Measurements from ENCODE around the gene PAK1. TPM values are rescaled to one million over a fixed set of nuclear protein-coding genes. Genes with fewer than 3 reads are reported as not detected.

The PAK1 gene
- total RNA-seq, 1 donor from 2014 or later, result 39.8 TPM

DNA sequence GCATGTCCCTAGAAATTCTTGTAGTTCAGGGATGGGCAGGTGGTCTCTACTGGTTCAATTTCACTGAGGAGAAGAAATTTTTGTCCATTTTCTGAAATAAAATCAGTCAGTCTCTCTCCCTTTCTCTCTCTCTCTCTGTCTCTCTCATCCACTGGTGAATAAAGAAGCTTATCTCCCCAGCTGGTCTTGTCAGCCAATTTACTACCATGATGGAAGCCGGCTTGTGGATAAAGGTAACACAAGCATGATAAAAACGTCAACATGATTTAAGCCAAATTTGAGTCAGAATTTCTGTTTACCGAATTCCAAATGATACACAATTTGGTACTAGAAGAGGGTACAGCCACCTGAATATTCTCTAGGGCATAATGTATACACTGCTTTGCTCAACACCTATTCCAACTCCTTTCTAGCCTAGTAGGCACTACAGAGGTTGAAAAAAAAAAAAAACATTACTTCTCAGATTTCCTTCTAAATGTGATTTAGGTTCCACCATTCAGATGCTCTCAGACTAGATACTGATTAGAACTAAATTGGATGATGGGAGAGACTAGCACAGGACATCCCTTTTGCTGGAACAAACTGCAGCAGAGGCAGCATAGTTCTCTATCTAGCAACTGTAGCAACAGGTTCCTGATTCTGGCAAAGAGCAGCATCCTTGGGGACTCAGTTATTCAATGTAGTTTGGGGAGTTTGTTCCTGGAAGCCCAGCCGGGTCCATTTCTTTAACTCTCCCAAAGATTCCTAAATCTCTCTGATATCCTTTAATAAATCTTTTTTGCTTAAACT, 18.8 kb downstream of the PAK1 start:
- no peak overlapping the region for H3K27ac ChIP-seq
- TF ChIP-seq, protein P1, sequence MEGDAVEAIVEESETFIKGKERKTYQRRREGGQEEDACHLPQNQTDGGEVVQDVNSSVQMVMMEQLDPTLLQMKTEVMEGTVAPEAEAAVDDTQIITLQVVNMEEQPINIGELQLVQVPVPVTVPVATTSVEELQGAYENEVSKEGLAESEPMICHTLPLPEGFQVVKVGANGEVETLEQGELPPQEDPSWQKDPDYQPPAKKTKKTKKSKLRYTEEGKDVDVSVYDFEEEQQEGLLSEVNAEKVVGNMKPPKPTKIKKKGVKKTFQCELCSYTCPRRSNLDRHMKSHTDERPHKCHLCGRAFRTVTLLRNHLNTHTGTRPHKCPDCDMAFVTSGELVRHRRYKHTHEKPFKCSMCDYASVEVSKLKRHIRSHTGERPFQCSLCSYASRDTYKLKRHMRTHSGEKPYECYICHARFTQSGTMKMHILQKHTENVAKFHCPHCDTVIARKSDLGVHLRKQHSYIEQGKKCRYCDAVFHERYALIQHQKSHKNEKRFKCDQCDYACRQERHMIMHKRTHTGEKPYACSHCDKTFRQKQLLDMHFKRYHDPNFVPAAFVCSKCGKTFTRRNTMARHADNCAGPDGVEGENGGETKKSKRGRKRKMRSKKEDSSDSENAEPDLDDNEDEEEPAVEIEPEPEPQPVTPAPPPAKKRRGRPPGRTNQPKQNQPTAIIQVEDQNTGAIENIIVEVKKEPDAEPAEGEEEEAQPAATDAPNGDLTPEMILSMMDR (IDR thresholded peaks at IDR 0.05), result no peak
- H3K36me3 ChIP-seq, result no peaks in the 10 kb centered on the region
- intact Hi-C loops (cut with DNase I), result no loop called here
- no peaks in the 10 kb centered on the region for H3K27me3 ChIP-seq
- DNase-seq (ENCODE audit: low spot score in 2 of 2), result no peak
- H3K9me3 ChIP-seq, result no peaks in the 10 kb centered on the region
- no peaks in the 10 kb centered on the region for H3K4me1 ChIP-seq
- no peak overlapping the region for H3K4me3 ChIP-seq

DNA sequence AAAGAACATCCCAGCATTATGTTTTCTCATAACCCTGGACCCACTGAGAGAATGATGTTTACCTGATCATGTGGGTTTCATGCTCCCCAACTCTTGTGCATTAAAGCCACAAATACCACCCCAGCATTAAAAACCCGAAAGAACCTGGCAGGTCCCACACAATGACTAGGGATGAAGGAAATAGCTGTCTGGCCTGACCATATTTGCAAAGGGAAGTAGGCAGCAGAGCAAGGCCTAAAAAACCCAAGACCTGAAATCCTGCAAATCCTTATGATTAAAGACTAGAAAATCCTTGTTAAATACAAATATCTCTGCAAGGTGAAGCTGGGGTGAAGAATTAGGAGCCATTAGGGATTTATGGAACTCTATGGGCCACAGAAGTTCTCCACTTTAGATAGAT, 23.7 kb downstream of the PAK1 start:
- H3K27ac ChIP-seq, result no peak overlapping the region
- H3K4me1 ChIP-seq, result no peaks in the 10 kb centered on the region
- no peak overlapping the region for H3K4me3 ChIP-seq
- no peaks in the 10 kb centered on the region for H3K36me3 ChIP-seq
- H3K9me3 ChIP-seq, result no peaks in the 10 kb centered on the region
- no peaks in the 10 kb centered on the region for H3K27me3 ChIP-seq
- no peak for DNase-seq (ENCODE audit: low spot score in 2 of 2)
- intact Hi-C loops (cut with DNase I), result no loop called here
- TF ChIP-seq, protein P1 (IDR thresholded peaks at IDR 0.05), result no peak

DNA sequence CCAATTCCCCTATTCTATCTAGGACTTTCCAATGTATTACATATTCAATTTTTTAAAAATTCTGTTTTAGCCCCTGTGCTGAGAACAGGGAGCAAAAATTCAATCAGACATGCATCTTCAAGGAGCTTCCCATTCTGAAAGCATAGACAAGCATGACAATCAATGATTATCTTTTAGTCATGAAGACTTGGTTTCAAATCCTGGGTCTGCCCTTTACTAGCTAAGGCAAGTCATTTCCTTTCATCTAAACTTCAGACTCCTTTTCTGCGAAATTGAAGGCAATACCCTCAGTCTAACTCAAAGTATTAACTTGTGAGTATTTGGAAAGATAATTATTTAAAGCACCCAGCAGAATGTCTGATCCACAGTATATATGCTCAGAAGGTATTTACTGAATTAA, 24.1 kb downstream of the PAK1 start:
- H3K4me1 ChIP-seq, result no peaks in the 10 kb centered on the region
- H3K27me3 ChIP-seq, result no peaks in the 10 kb centered on the region
- no peak for DNase-seq (ENCODE audit: low spot score in 2 of 2)
- intact Hi-C loops (cut with DNase I), result no loop called here
- no peaks in the 10 kb centered on the region for H3K36me3 ChIP-seq
- TF ChIP-seq, protein P1 (IDR thresholded peaks at IDR 0.05), result no peak
- no peak overlapping the region for H3K4me3 ChIP-seq
- H3K27ac ChIP-seq, result no peak overlapping the region
- H3K9me3 ChIP-seq, result no peaks in the 10 kb centered on the region

DNA sequence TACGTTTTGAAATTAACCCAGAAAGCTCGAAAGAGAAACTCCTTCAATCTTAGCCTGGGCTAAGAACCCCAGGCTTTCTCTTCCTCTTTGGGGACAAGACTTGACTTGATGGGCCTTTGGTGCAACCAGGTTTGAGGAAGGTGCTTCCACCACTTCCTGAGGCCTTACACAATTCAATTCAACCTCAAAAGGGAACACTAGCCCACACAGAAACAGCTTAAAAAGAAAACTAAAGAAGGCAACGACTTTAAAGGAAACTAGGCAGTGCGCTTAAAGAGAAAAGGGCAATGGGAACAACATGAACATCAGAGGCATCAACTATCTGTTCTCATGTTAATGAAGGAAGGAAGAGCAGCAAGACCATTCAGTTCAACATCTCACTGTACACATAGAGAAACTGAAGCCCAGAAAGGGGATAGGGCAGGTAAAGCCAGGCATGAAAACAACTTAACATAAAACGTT, 24.8 kb downstream of the PAK1 start:
- intact Hi-C loops (cut with DNase I), result no loop called here
- Histone ChIP-seq H3K9me3 (no peaks in the 10 kb centered on the region), H3K4me3 (no peak overlapping the region), H3K27ac (no peak overlapping the region), H3K36me3 (no peaks in the 10 kb centered on the region), H3K4me1 (no peaks in the 10 kb centered on the region), H3K27me3 (no peaks in the 10 kb centered on the region)
- TF ChIP-seq, protein P1 (IDR thresholded peaks at IDR 0.05), result no peak
- DNase-seq (ENCODE audit: low spot score in 2 of 2), result no peak

DNA sequence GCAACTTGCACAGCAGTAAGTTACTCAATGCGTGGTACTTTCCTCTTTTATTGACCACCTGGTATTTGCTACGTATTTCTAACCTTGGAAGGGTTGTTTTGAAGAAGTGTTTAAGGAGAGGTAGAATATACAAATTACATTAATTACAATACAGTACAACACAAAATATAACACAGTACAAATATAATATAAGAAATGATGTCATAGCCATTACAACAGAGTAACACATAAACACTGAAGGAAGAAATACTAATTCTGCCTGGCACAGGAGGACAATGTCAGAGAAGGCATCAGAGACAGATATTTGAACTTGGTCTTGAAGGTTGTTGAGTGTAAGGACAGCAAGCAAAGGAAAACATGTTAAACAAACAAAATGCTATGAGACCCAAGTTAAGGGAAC, 25.6 kb downstream of the PAK1 start:
- no peak for DNase-seq (ENCODE audit: low spot score in 2 of 2)
- Histone ChIP-seq H3K27ac (no peak overlapping the region), H3K9me3 (no peaks in the 10 kb centered on the region), H3K4me3 (no peak overlapping the region), H3K36me3 (no peaks in the 10 kb centered on the region), H3K27me3 (no peaks in the 10 kb centered on the region), H3K4me1 (no peaks in the 10 kb centered on the region)
- intact Hi-C loops (cut with DNase I), result no loop called here
- TF ChIP-seq, protein P1 (IDR thresholded peaks at IDR 0.05), result no peak
